Fibroblast of lung (primary cell): Measurements from ENCODE around the gene CYB561. TPM values are rescaled to one million over a fixed set of nuclear protein-coding genes. Genes with fewer than 3 reads are reported as not detected.

Source experiments
- DNase-seq, 2 donors: peaks; one replicate each; pipeline versions ENCODE4 v3.0.0 to v3.0.0-alpha.2; 2010; ENCODE audit warnings: low read depth in 2 of 2
- H2AFZ ChIP-seq: 2 replicates; pipeline ENCODE4 v1.5.1; 2012; ENCODE audit warnings: low read length, control low read depth, inconsistent platforms
- H3K27ac ChIP-seq: 2 replicates; pipeline ENCODE4 v1.5.1; 2011; ENCODE audit warnings: low read length, control low read depth; ENCODE audit not compliant: insufficient read depth
- H3K27me3 ChIP-seq: 2 replicates; pipeline ENCODE4 v1.5.1; 2011; ENCODE audit warnings: mild to moderate bottlenecking, low read length; ENCODE audit not compliant: control insufficient read depth, insufficient read depth
- H3K36me3 ChIP-seq: 2 replicates; pipeline ENCODE4 v1.5.1; 2011; ENCODE audit warnings: low read length; ENCODE audit not compliant: control insufficient read depth, insufficient read depth
- H3K4me1 ChIP-seq: 2 replicates; pipeline ENCODE4 v1.5.1; 2011; ENCODE audit warnings: low read length; ENCODE audit not compliant: control insufficient read depth, insufficient read depth; ENCODE audit errors: extremely low read depth
- H3K4me2 ChIP-seq: 2 replicates; pipeline ENCODE4 v1.5.1; 2011; ENCODE audit warnings: low read length, control low read depth; ENCODE audit not compliant: insufficient read depth; ENCODE audit errors: extremely low read depth
- H3K4me3 ChIP-seq, 4 experiments: fragments of 200-600 bp in 1 of 4; sonication (generic) in 1 of 4; replicated peaks in 1 of 4; 2 replicates each; pipeline ENCODE4 v1.5.1; 2011 to 2016; ENCODE audit warnings: low read length in 4 of 4, low read depth in 3 of 4, mild to moderate bottlenecking in 3 of 4, control low read depth in 2 of 4, inconsistent platforms in 1 of 4, mixed read lengths in 1 of 4; ENCODE audit not compliant: insufficient read depth in 1 of 4; ENCODE audit errors: control extremely low read depth in 1 of 4
- H3K79me2 ChIP-seq: 2 replicates; pipeline ENCODE4 v1.5.1; 2012; ENCODE audit warnings: mild to moderate bottlenecking, low read length, inconsistent platforms; ENCODE audit not compliant: control insufficient read depth, insufficient read depth
- H3K9ac ChIP-seq: 2 replicates; pipeline ENCODE4 v1.5.1; 2011; ENCODE audit warnings: mild to moderate bottlenecking, low read length, control low read depth; ENCODE audit not compliant: insufficient read depth
- H3K9me3 ChIP-seq: 2 replicates; pipeline ENCODE4 v1.5.1; 2012; ENCODE audit warnings: low read depth, low read length; ENCODE audit not compliant: control insufficient read depth, insufficient read depth
- H4K20me1 ChIP-seq: 2 replicates; pipeline ENCODE4 v1.5.1; 2011; ENCODE audit warnings: low read length; ENCODE audit not compliant: control insufficient read depth, insufficient read depth; ENCODE audit errors: extremely low read depth
- EZH2 ChIP-seq: IDR thresholded peaks from 2 replicates; pipeline ENCODE4 v1.5.1; 2012; ENCODE audit warnings: low read length, control low read depth, mild to moderate bottlenecking; ENCODE audit errors: missing control alignments
- polyA plus RNA-seq, 2 donors: library from polyadenylated mRNA; depleted of rRNA in 1 of 2; stranded (reverse) in 1 of 2; unstranded in 1 of 2; fragments of >200 nt; gene quantifications; 2 replicates each; pipeline ENCODE4 v1.2.1, GENCODE V29; 2011 to 2012; ENCODE audit warnings: missing spikeins in 1 of 2
- total RNA-seq: library from RNA; depleted of rRNA; stranded (reverse); fragments of >200 nt; gene quantifications from 2 replicates; pipeline ENCODE4 v1.2.1, GENCODE V29; 2014
- TF ChIP-seq, protein P1 (sequence below), 2 donors: IDR thresholded peaks in 1 of 2; conservative IDR thresholded peaks in 1 of 2; 1 replicate in 1 of 2; 2 replicates in 1 of 2; pipeline ENCODE4 v1.5.1; 2011 to 2012; ENCODE audit warnings: low read length in 2 of 2, control low read depth in 1 of 2, inconsistent platforms in 1 of 2, low read depth in 1 of 2, mild to moderate bottlenecking in 1 of 2

The CYB561 gene
- total and polyA plus RNA-seq, 2 donors (not counting 1 experiment from before 2014, with no cell fraction given), result 7.8 to 13.7 TPM

DNA sequence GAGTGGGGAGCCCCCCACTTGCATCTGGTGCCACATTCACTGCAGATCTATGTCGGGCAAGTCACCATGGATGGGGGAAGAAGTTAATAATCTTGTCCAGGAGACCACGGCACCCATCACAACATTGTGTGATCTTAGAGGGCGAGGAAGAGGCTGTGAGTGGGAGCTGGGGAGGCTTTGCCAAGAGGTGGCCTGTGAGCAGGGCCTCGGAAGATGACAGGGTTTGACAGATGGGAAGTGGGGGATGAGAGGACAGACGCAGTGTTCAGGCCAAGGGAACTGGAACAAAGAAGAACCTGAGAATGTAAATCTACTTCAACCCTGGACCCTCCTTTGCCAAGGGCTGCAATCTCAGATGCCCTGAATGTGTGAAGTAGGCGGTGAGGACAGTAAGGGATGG, 43.2 kb upstream of the CYB561 start:
- no peaks in the 10 kb centered on the region for H3K9me3 ChIP-seq
- H3K4me3 ChIP-seq, result no peak overlapping the region
- peaks cover 15% of the 10 kb centered on the region for H3K27me3 ChIP-seq
- DNase-seq, result no peak
- no peaks in the 10 kb centered on the region for H3K79me2 ChIP-seq
- H3K9ac ChIP-seq, result no peak overlapping the region
- no peak overlapping the region for H3K27ac ChIP-seq
- no peak for TF ChIP-seq EZH2
- TF ChIP-seq, protein P1, sequence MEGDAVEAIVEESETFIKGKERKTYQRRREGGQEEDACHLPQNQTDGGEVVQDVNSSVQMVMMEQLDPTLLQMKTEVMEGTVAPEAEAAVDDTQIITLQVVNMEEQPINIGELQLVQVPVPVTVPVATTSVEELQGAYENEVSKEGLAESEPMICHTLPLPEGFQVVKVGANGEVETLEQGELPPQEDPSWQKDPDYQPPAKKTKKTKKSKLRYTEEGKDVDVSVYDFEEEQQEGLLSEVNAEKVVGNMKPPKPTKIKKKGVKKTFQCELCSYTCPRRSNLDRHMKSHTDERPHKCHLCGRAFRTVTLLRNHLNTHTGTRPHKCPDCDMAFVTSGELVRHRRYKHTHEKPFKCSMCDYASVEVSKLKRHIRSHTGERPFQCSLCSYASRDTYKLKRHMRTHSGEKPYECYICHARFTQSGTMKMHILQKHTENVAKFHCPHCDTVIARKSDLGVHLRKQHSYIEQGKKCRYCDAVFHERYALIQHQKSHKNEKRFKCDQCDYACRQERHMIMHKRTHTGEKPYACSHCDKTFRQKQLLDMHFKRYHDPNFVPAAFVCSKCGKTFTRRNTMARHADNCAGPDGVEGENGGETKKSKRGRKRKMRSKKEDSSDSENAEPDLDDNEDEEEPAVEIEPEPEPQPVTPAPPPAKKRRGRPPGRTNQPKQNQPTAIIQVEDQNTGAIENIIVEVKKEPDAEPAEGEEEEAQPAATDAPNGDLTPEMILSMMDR (conservative IDR thresholded peaks at IDR 0.05 in 1 of 2, IDR thresholded peaks at IDR 0.05 in 1 of 2; ENCODE audit: low read depth in 1 of 2, low read length in 2 of 2), result no peak
- no peaks in the 10 kb centered on the region for H3K4me1 ChIP-seq
- H3K4me2 ChIP-seq, result no peak overlapping the region
- H2AFZ ChIP-seq, result no peak overlapping the region
- no peaks in the 10 kb centered on the region for H4K20me1 ChIP-seq
- H3K36me3 ChIP-seq, result no peaks in the 10 kb centered on the region

DNA sequence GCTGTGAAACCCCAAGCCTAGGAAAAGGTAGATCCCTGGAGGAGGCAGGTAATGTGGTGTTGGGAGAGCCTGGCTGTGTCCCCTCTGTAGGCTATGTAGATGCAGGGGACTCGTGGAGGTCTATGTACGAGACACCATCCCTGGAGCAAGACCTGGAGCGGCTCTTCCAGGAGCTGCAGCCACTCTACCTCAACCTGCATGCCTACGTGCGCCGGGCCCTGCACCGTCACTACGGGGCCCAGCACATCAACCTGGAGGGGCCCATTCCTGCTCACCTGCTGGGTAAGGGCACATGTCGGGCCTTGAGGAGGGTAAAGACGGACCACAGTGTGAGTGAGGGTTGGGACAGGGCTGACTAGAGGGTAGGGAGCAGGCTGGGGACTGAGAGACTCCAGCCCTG, 42.7 kb upstream of the CYB561 start:
- TF ChIP-seq, protein P1 (conservative IDR thresholded peaks at IDR 0.05 in 1 of 2, IDR thresholded peaks at IDR 0.05 in 1 of 2; ENCODE audit: low read depth in 1 of 2, low read length in 2 of 2), result no peak
- no peak for TF ChIP-seq EZH2
- no peaks in the 10 kb centered on the region for H3K9me3 ChIP-seq
- H2AFZ ChIP-seq, result no peak overlapping the region
- H4K20me1 ChIP-seq, result no peaks in the 10 kb centered on the region
- H3K9ac ChIP-seq, result no peak overlapping the region
- no peak overlapping the region for H3K4me3 ChIP-seq
- no peak for DNase-seq
- no peak overlapping the region for H3K4me2 ChIP-seq
- H3K79me2 ChIP-seq, result no peaks in the 10 kb centered on the region
- no peak overlapping the region for H3K27ac ChIP-seq
- H3K4me1 ChIP-seq, result no peaks in the 10 kb centered on the region
- no peaks in the 10 kb centered on the region for H3K36me3 ChIP-seq
- peaks cover 15% of the 10 kb centered on the region for H3K27me3 ChIP-seq

DNA sequence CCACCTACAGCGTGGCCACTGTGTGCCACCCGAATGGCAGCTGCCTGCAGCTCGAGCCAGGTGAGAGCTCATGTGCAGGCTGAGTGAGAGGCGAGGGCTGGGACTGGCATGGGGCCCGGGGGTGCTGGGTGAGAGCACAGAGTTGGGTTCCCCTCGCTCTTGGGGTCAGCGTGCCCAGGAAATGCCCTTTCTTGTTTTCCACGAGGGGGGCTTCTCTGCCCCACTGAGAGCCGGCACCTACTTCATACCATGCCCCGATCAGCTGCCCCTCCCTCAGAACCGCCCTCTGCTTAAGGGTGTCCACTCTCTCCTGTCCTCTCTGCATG, 40.9 kb upstream of the CYB561 start:
- no peak for DNase-seq
- H2AFZ ChIP-seq, result no peak overlapping the region
- no peak for TF ChIP-seq EZH2
- TF ChIP-seq, protein P1 (conservative IDR thresholded peaks at IDR 0.05 in 1 of 2, IDR thresholded peaks at IDR 0.05 in 1 of 2; ENCODE audit: low read depth in 1 of 2, low read length in 2 of 2), result no peak
- no peaks in the 10 kb centered on the region for H3K79me2 ChIP-seq
- H3K4me2 ChIP-seq, result no peak overlapping the region
- no peaks in the 10 kb centered on the region for H3K9me3 ChIP-seq
- H3K36me3 ChIP-seq, result no peaks in the 10 kb centered on the region
- H3K27me3 ChIP-seq, result peaks cover 11% of the 10 kb centered on the region
- H4K20me1 ChIP-seq, result no peaks in the 10 kb centered on the region
- no peaks in the 10 kb centered on the region for H3K4me1 ChIP-seq
- H3K9ac ChIP-seq, result no peak overlapping the region
- no peak overlapping the region for H3K4me3 ChIP-seq
- H3K27ac ChIP-seq, result no peak overlapping the region
